Endothelial cell of umbilical vein (primary cell): ENCODE measurements around the gene SPTLC1. TPM values are rescaled to one million over a fixed set of nuclear protein-coding genes. Genes with fewer than 3 reads are reported as not detected.

Experiments
- BruUV-seq: library from RNA; stranded (reverse); fragments of 400-500 nt; replicated peaks from 2 replicates; lab custom pipeline; 2021; lab: Mats Ljungman, UMichigan
- CTCF ChIA-PET: fragments of 300-600, 350-600 bp; sonication (Branson Sonifier 250); formaldehyde crosslinking; loops from one replicate; lab custom pipeline; 2021; ENCODE audit warnings: antibody characterized with exemption, inconsistent platforms; lab: Charles Lee
- POLR2A ChIA-PET: fragments of 300-600, 350-600 bp; sonication (Branson Sonifier 250); formaldehyde crosslinking; loops from one replicate; lab custom pipeline; 2021; ENCODE audit warnings: antibody characterized with exemption, inconsistent platforms; lab: Charles Lee
- DNase-seq: peaks from one replicate; pipeline ENCODE4 v3.0.0-alpha.2; 2011; ENCODE audit warnings: low read depth, low spot score
- FAIRE-seq: peaks from 2 replicates; lab custom pipeline; 2011; peaks lifted over from hg19 to GRCh38; lab: Jason Lieb, UNC
- H2AFZ ChIP-seq: 2 replicates; pipeline ENCODE4 v1.6.0; 2012; ENCODE audit warnings: low read depth, low read length, control low read depth, inconsistent platforms
- H3K27ac ChIP-seq: 2 replicates; pipeline ENCODE4 v1.5.1; 2011; ENCODE audit warnings: low read depth, mild to moderate bottlenecking, control low read depth, low read length, moderate library complexity; ENCODE audit not compliant: insufficient read depth
- H3K27me3 ChIP-seq, 2 experiments: 2 replicates each; pipeline versions ENCODE4 v1.6.0 to v1.6.1; 2011; ENCODE audit warnings: low read length in 2 of 2, mixed read lengths in 1 of 2; ENCODE audit not compliant: control insufficient read depth in 2 of 2, insufficient read depth in 2 of 2
- H3K36me3 ChIP-seq, 2 experiments: 2 replicates in 1 of 2; 3 replicates in 1 of 2; pipeline ENCODE4 v1.5.1; 2011; ENCODE audit warnings: low read length in 2 of 2, mild to moderate bottlenecking in 1 of 2, moderate library complexity in 1 of 2; ENCODE audit not compliant: control insufficient read depth in 2 of 2, insufficient read depth in 2 of 2; ENCODE audit errors: extremely low read depth in 1 of 2
- H3K4me1 ChIP-seq: 3 replicates; pipeline ENCODE4 v1.5.1; 2011; ENCODE audit warnings: mild to moderate bottlenecking, low read length; ENCODE audit not compliant: control insufficient read depth, insufficient read depth; ENCODE audit errors: extremely low read depth
- H3K4me2 ChIP-seq: 2 replicates; pipeline ENCODE4 v1.6.1; 2011; ENCODE audit warnings: low read length, control low read depth, mixed read lengths; ENCODE audit not compliant: insufficient read depth
- H3K4me3 ChIP-seq, 3 experiments: fragments of 200-600 bp in 1 of 3; sonication (generic), shearing (Covaris generic) in 1 of 3; replicated peaks in 1 of 3; 2 replicates each; pipeline ENCODE4 v1.5.1; 2011 to 2016; ENCODE audit warnings: control low read depth in 3 of 3, low read length in 3 of 3, mild to moderate bottlenecking in 2 of 3, inconsistent platforms in 1 of 3, low read depth in 1 of 3, moderate library complexity in 1 of 3; ENCODE audit not compliant: insufficient read depth in 1 of 3
- H3K79me2 ChIP-seq: 2 replicates; pipeline ENCODE4 v1.6.0; 2012; ENCODE audit warnings: low read length, inconsistent platforms; ENCODE audit not compliant: control insufficient read depth, insufficient read depth
- H3K9ac ChIP-seq: replicated peaks from 2 replicates; pipeline ENCODE3; 2011; ENCODE audit warnings: low read length, control low read depth; ENCODE audit not compliant: insufficient read depth; ENCODE audit errors: extremely low read depth
- H3K9me1 ChIP-seq: replicated peaks from 3 replicates; pipeline ENCODE4 v1.6.0; 2011; ENCODE audit warnings: mild to moderate bottlenecking, low read length; ENCODE audit not compliant: control insufficient read depth, insufficient read depth; ENCODE audit errors: extremely low read depth
- H3K9me3 ChIP-seq: replicated peaks from 2 replicates; pipeline ENCODE4 v1.5.1; 2012; ENCODE audit warnings: low read length, inconsistent platforms; ENCODE audit not compliant: control insufficient read depth, insufficient read depth
- H4K20me1 ChIP-seq: replicated peaks from 2 replicates; pipeline ENCODE3; 2011; ENCODE audit warnings: mild to moderate bottlenecking, low read length; ENCODE audit not compliant: control insufficient read depth, insufficient read depth; ENCODE audit errors: extremely low read depth
- EZH2 ChIP-seq: IDR thresholded peaks from 2 replicates; pipeline ENCODE4 v1.6.1; 2012; ENCODE audit warnings: borderline replicate concordance, low read depth, mild to moderate bottlenecking, moderate library complexity, low read length, inconsistent platforms; ENCODE audit not compliant: severe bottlenecking
- FOS ChIP-seq: IDR thresholded peaks from 2 replicates; pipeline ENCODE4 v1.6.1; 2011; ENCODE audit warnings: mild to moderate bottlenecking, low read length, moderate library complexity, borderline replicate concordance; ENCODE audit not compliant: insufficient read depth
- GATA2 ChIP-seq: IDR thresholded peaks from 2 replicates; pipeline ENCODE4 v1.7.0; 2011; ENCODE audit warnings: low read depth, mild to moderate bottlenecking, moderate library complexity, mixed read lengths, low read length; ENCODE audit not compliant: insufficient read length, insufficient read depth
- JUN ChIP-seq: IDR thresholded peaks from 2 replicates; pipeline ENCODE4 v1.6.1; 2011; ENCODE audit warnings: borderline replicate concordance, low read depth; ENCODE audit not compliant: insufficient read length, insufficient read depth
- MAX ChIP-seq: IDR thresholded peaks from 2 replicates; pipeline ENCODE4 v1.6.1; 2011; ENCODE audit not compliant: insufficient read depth, insufficient read length
- MYC ChIP-seq: IDR thresholded peaks from one replicate; pipeline ENCODE4 v1.6.1; 2011; ENCODE audit warnings: mild to moderate bottlenecking, low read depth, low read length
- POLR2A ChIP-seq: IDR thresholded peaks from 2 replicates; pipeline ENCODE4 v1.6.1; 2012; ENCODE audit warnings: low read depth, mild to moderate bottlenecking, control low read depth, low read length
- POLR2AphosphoS5 ChIP-seq: IDR thresholded peaks from 2 replicates; pipeline ENCODE4 v1.6.1; 2012; ENCODE audit warnings: low read depth, mild to moderate bottlenecking, control low read depth, low read length, moderate library complexity; ENCODE audit not compliant: insufficient read depth
- dilution Hi-C: fragments of 300-500 bp; cut with MboI; formaldehyde crosslinking; loops from one replicate; pipeline ENCODE4 v1.15.0; 2019; ENCODE audit warnings: low sequenced_read_pairs; ENCODE audit not compliant: extremely low pct_ligation_motif_present
- intact Hi-C: fragments of 100-400 bp; cut with micrococcal nuclease; formaldehyde crosslinking; loops from one replicate; pipeline ENCODE4 v1.10.0; 2022
- polyA plus RNA-seq, 4 experiments: library from polyadenylated mRNA; depleted of rRNA in 3 of 4; stranded (reverse) in 3 of 4; unstranded in 1 of 4; fragments of >200 nt; gene quantifications; 2 replicates each; pipeline versions ENCODE4 v1.2.1 to v1.2.3, GENCODE V29; 2011 to 2012; ENCODE audit warnings: missing spikeins in 1 of 4
- total RNA-seq: library from RNA; stranded (reverse); gene quantifications from 2 replicates; pipeline ENCODE4 v1.2.3, GENCODE V29; 2021
- TF ChIP-seq, protein P1 (sequence below), 2 donors: IDR thresholded peaks; 1 replicate in 1 of 2; 2 replicates in 1 of 2; pipeline ENCODE4 v1.5.1; 2011; ENCODE audit warnings: low read length in 2 of 2, mild to moderate bottlenecking in 2 of 2, moderate library complexity in 2 of 2, control low read depth in 1 of 2, inconsistent platforms in 1 of 2, low read depth in 1 of 2; ENCODE audit not compliant: insufficient read depth in 1 of 2; ENCODE audit errors: extremely low read depth in 1 of 2

SPTLC1 gene
- total and polyA plus RNA-seq, 2 donors (not counting 3 experiments of a cell fraction or from before 2014, with no cell fraction given) = 35.9 to 68.5 TPM

GRCh38 chr9:92001244-92001643 lies 114.0 kb downstream of the SPTLC1 start:
- Histone ChIP-seq H2AFZ (no peak overlapping the region), H3K4me2 (no peak overlapping the region), H3K9me3 (no peaks in the 10 kb centered on the region), H3K27ac (no peak overlapping the region), H3K36me3 (no peaks in the 10 kb centered on the region), H3K4me1 (no peaks in the 10 kb centered on the region), H3K9ac (no peak overlapping the region), H3K79me2 (no peaks in the 10 kb centered on the region), H3K9me1 (no peaks in the 10 kb centered on the region), H4K20me1 (no peaks in the 10 kb centered on the region), H3K27me3 (no peaks in the 10 kb centered on the region), H3K4me3 (no peak overlapping the region)
- dilution Hi-C loops = no loop called here
- FAIRE-seq (no peak), DNase-seq (no peak)
- BruUV-seq = no TSS peak
- no peak for TF ChIP-seq FOS
- CTCF ChIA-PET = no interaction called here
- intact Hi-C loops = no loop called here
- POLR2A ChIA-PET = no interaction called here

DNA sequence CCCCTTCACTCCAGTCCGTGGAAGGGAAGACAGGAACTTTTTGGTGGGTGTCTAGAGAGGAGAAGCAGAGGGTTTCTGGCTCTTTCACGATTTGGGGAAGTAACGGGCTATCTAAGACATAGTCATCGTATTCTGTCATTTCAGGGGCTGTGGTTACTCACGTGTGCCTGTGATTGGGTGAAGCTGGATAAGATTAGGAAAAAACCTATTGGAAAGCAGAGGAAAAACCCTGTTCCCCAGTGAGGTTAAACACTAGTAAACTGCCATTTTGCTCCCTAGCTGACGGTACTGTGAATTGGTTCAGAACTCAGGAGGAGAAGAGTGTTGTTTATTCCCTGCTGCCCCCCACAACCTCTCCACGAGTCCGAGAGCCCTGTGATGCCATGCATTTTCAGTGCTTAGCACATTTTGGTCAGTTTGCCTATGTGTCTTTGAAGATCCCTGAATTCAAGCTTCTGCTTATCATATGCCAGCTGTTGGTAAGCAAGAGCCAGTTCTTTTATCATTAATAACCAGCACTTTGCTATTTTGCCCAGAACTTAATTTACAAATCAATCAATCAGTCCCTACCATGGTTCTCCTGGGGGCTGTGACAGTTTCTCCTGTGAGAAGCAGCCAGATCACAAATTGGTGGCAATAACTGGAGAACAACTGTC lies 120.1 kb downstream of the SPTLC1 start:
- ChIA-PET POLR2A (interaction anchor here (0.6 kb wide), 1 partner anchor 681 kb away, joined by 4 read pairs; no protein-coding TSS in a partner anchor), CTCF (no interaction called here)
- no peak for TF ChIP-seq POLR2A
- TF ChIP-seq POLR2AphosphoS5 = no peak
- no peak for TF ChIP-seq FOS
- TF ChIP-seq EZH2 = no peak
- no peak for TF ChIP-seq MAX
- no peak for TF ChIP-seq GATA2
- TF ChIP-seq JUN = no peak
- no peak for TF ChIP-seq MYC
- TF ChIP-seq, protein P1, sequence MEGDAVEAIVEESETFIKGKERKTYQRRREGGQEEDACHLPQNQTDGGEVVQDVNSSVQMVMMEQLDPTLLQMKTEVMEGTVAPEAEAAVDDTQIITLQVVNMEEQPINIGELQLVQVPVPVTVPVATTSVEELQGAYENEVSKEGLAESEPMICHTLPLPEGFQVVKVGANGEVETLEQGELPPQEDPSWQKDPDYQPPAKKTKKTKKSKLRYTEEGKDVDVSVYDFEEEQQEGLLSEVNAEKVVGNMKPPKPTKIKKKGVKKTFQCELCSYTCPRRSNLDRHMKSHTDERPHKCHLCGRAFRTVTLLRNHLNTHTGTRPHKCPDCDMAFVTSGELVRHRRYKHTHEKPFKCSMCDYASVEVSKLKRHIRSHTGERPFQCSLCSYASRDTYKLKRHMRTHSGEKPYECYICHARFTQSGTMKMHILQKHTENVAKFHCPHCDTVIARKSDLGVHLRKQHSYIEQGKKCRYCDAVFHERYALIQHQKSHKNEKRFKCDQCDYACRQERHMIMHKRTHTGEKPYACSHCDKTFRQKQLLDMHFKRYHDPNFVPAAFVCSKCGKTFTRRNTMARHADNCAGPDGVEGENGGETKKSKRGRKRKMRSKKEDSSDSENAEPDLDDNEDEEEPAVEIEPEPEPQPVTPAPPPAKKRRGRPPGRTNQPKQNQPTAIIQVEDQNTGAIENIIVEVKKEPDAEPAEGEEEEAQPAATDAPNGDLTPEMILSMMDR (IDR thresholded peaks at IDR 0.05; ENCODE audit: extremely low read depth in 1 of 2, insufficient read depth in 1 of 2, low read depth in 1 of 2, low read length in 2 of 2) = no peak
- no peaks in the 10 kb centered on the region for H3K4me1 ChIP-seq
- FAIRE-seq (no peak), DNase-seq (no peak)
- no peaks in the 10 kb centered on the region for H3K79me2 ChIP-seq
- no TSS peak for BruUV-seq
- no peaks in the 10 kb centered on the region for H3K9me1 ChIP-seq
- no peak overlapping the region for H3K9ac ChIP-seq
- no peak overlapping the region for H3K4me3 ChIP-seq
- H4K20me1 ChIP-seq = no peaks in the 10 kb centered on the region
- H3K9me3 ChIP-seq = no peaks in the 10 kb centered on the region
- intact Hi-C loops (no loop called here), dilution Hi-C loops (no loop called here)
- H3K27ac ChIP-seq = no peak overlapping the region
- H3K27me3 ChIP-seq = no peaks in the 10 kb centered on the region
- no peaks in the 10 kb centered on the region for H3K36me3 ChIP-seq
- H2AFZ ChIP-seq = no peak overlapping the region
- H3K4me2 ChIP-seq = no peak overlapping the region
